Caco-2 (cell line): ENCODE results near the gene GPATCH2. TPM values are rescaled to one million over a fixed set of nuclear protein-coding genes. Genes with fewer than 3 reads are reported as not detected.

ENCODE experiments used
- BruUV-seq: library from RNA; stranded (reverse); fragments of 400-500 nt; replicated peaks from 2 replicates; lab custom pipeline; 2021; lab: Mats Ljungman, UMichigan
- CTCF ChIA-PET: fragments of 300-600 bp; sonication (Branson Sonifier 250); formaldehyde crosslinking; loops from one replicate; lab custom pipeline; 2022; ENCODE audit warnings: antibody characterized with exemption; lab: Charles Lee
- POLR2A ChIA-PET: fragments of 300-600 bp; sonication (Branson Sonifier 250); formaldehyde crosslinking; loops from one replicate; lab custom pipeline; 2022; ENCODE audit warnings: antibody characterized with exemption; lab: Charles Lee
- DNase-seq, 2 experiments: peaks; one replicate each; pipeline versions ENCODE4 v3.0.0 to v3.0.0-alpha.2; 2020 to 2022
- H3K27me3 ChIP-seq: replicated peaks from 2 replicates; pipeline ENCODE4 v1.6.0; 2011; ENCODE audit warnings: low read length; ENCODE audit not compliant: control insufficient read depth, insufficient read depth
- H3K36me3 ChIP-seq: 2 replicates; pipeline ENCODE4 v1.5.1; 2011; ENCODE audit warnings: low read length; ENCODE audit not compliant: control insufficient read depth, insufficient read depth
- H3K4me1 ChIP-seq: fragments of 250-450 bp; sonication (Bioruptor Pico); 2 replicates; pipeline ENCODE4 v1.5.1; 2020; ENCODE audit warnings: mild to moderate bottlenecking
- H3K4me3 ChIP-seq: 2 replicates; pipeline ENCODE4 v1.5.1; 2011; ENCODE audit warnings: low read depth, mild to moderate bottlenecking, control low read depth, low read length
- H3K9me3 ChIP-seq: fragments of 250-450 bp; sonication (Bioruptor Pico); 2 replicates; pipeline ENCODE4 v1.5.1; 2020; ENCODE audit warnings: mild to moderate bottlenecking, moderate library complexity
- H3K27ac Mint-ChIP-seq: one replicate; pipeline ENCODE4 v1.8.0; 2022; ENCODE audit warnings: mixed read lengths; ENCODE audit not compliant: unreplicated experiment
- H3K27me3 Mint-ChIP-seq: one replicate; pipeline ENCODE4 v1.8.0; 2022; ENCODE audit warnings: mixed read lengths; ENCODE audit not compliant: insufficient read depth, unreplicated experiment
- H3K36me3 Mint-ChIP-seq: one replicate; pipeline ENCODE4 v1.8.0; 2022; ENCODE audit warnings: mild to moderate bottlenecking, mixed read lengths; ENCODE audit not compliant: insufficient read depth, unreplicated experiment
- H3K4me1 Mint-ChIP-seq: one replicate; pipeline ENCODE4 v1.8.0; 2022; ENCODE audit warnings: low read depth, mixed read lengths; ENCODE audit not compliant: unreplicated experiment
- H3K4me3 Mint-ChIP-seq: one replicate; pipeline ENCODE4 v1.8.0; 2022; ENCODE audit warnings: mild to moderate bottlenecking, moderate library complexity, mixed read lengths; ENCODE audit not compliant: unreplicated experiment
- H3K9me3 Mint-ChIP-seq: one replicate; pipeline ENCODE4 v1.8.0; 2022; ENCODE audit warnings: mixed read lengths; ENCODE audit not compliant: unreplicated experiment
- intact Hi-C: fragments of 100-400 bp; cut with micrococcal nuclease; formaldehyde crosslinking; loops from one replicate; pipeline ENCODE4 v1.10.0; 2022; ENCODE audit not compliant: unreplicated experiment
- total RNA-seq: library from RNA; stranded (reverse); gene quantifications from 2 replicates; pipeline ENCODE4 v1.2.3, GENCODE V29; 2022
- TF ChIP-seq, protein P1 (sequence below), 2 experiments: fragments of 200-600 bp in 1 of 2; IDR thresholded peaks; 1 replicate in 1 of 2; 2 replicates in 1 of 2; pipeline versions ENCODE4 v1.5.1 to v1.8.0; 2011 to 2022; ENCODE audit warnings: antibody characterized with exemption in 1 of 2, control low read depth in 1 of 2, inconsistent platforms in 1 of 2, low read depth in 1 of 2, low read length in 1 of 2, mild to moderate bottlenecking in 1 of 2, moderate library complexity in 1 of 2; ENCODE audit not compliant: insufficient read depth in 1 of 2, severe bottlenecking in 1 of 2, unreplicated experiment in 1 of 2

The GPATCH2 gene
- total RNA-seq, 1 experiment from 2014 or later = 13.2 TPM

DNA sequence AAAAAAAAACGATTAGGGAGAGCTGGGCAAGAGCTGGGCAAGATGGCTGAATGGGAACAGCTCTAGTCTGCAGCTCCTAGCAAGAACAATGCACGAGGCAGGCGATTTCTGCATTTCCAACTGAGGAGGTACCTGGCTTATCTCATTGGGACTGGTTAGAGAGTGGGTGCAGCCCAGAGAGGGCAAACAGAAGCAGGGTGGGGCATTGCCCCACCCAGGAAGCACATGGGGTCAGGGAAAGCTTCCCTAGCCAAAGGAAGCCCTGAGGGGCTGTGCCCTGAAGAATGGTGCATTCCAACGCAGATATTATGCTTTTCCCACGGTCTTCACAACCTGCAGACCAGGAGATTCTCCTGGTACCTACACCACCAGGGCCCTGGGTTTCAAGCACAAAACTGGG is 251.6 kb downstream of the GPATCH2 start:
- peaks cover 30% of the 10 kb centered on the region for H3K9me3 Mint-ChIP-seq

More for the DNA sequence above, 251.6 kb downstream of the GPATCH2 start:
- Histone ChIP-seq H3K4me3 (no peak overlapping the region), H3K27me3 (no peaks in the 10 kb centered on the region), H3K9me3 (no peaks in the 10 kb centered on the region), H3K4me1 (no peaks in the 10 kb centered on the region), H3K36me3 (no peaks in the 10 kb centered on the region)
- BruUV-seq = no TSS peak
- H3K27me3 Mint-ChIP-seq = no peaks in the 10 kb centered on the region
- no peak overlapping the region for H3K27ac Mint-ChIP-seq
- no peak overlapping the region for H3K4me3 Mint-ChIP-seq
- no peaks in the 10 kb centered on the region for H3K4me1 Mint-ChIP-seq
- ChIA-PET CTCF (interaction anchor here (0.6 kb wide), 1 partner anchor 370 kb away, joined by 4 read pairs; no protein-coding TSS in a partner anchor), POLR2A (no interaction called here)
- no peak for DNase-seq
- intact Hi-C loops = no loop called here
- no peaks in the 10 kb centered on the region for H3K36me3 Mint-ChIP-seq
- TF ChIP-seq, protein P1, sequence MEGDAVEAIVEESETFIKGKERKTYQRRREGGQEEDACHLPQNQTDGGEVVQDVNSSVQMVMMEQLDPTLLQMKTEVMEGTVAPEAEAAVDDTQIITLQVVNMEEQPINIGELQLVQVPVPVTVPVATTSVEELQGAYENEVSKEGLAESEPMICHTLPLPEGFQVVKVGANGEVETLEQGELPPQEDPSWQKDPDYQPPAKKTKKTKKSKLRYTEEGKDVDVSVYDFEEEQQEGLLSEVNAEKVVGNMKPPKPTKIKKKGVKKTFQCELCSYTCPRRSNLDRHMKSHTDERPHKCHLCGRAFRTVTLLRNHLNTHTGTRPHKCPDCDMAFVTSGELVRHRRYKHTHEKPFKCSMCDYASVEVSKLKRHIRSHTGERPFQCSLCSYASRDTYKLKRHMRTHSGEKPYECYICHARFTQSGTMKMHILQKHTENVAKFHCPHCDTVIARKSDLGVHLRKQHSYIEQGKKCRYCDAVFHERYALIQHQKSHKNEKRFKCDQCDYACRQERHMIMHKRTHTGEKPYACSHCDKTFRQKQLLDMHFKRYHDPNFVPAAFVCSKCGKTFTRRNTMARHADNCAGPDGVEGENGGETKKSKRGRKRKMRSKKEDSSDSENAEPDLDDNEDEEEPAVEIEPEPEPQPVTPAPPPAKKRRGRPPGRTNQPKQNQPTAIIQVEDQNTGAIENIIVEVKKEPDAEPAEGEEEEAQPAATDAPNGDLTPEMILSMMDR (IDR thresholded peaks at IDR 0.05; ENCODE audit: insufficient read depth in 1 of 2, low read depth in 1 of 2, low read length in 1 of 2, severe bottlenecking in 1 of 2, unreplicated experiment in 1 of 2) = no peak

Other genes with a start within 250 kb of the GPATCH2 start
- 0.84 and 1.1 TPM in 2 replicates for gene SPATA17, start 254 bp upstream of the GPATCH2 start, total RNA-seq